ENCODE results near the gene C12orf75. TPM values are rescaled to one million over a fixed set of nuclear protein-coding genes. Genes with fewer than 3 reads are reported as not detected.
"Not testable (repeated sequence)": the region's sequence is repeated elsewhere in the genome, so short reads cannot be mapped to it uniquely, and the experiment has no call there.

The C12orf75 gene
- total RNA-seq, 1 donor from 2014 or later = 131 TPM

- no peaks in the 10 kb centered on the region for H3K9me3 ChIP-seq
- no peak for DNase-seq (ENCODE audit: extremely low spot score in 2 of 2)
- intact Hi-C loops (cut with DNase I) = no loop called here
- no peaks in the 10 kb centered on the region for H3K36me3 ChIP-seq
- H3K27me3 ChIP-seq = no peaks in the 10 kb centered on the region
- H3K4me3 ChIP-seq = no peak overlapping the region
- no peak for TF ChIP-seq CTCF (IDR thresholded peaks at IDR 0.05)
- TF ChIP-seq POLR2A (IDR thresholded peaks at IDR 0.05) = no peak
- H3K27ac ChIP-seq = no peak overlapping the region
- no peaks in the 10 kb centered on the region for H3K4me1 ChIP-seq
Observed at GRCh38 chr12:105294161-105294560, 36.3 kb upstream of the C12orf75 start.

- intact Hi-C loops (cut with DNase I) = no loop called here
- H3K4me3 ChIP-seq = no peak overlapping the region
- no peaks in the 10 kb centered on the region for H3K4me1 ChIP-seq
- H3K27ac ChIP-seq = no peak overlapping the region
- no peaks in the 10 kb centered on the region for H3K27me3 ChIP-seq
- no peaks in the 10 kb centered on the region for H3K9me3 ChIP-seq
- TF ChIP-seq POLR2AphosphoS5 (IDR thresholded peaks at IDR 0.05; ENCODE audit: insufficient read depth in 1 of 2, low read depth in 1 of 2) = no peak
- no peak for TF ChIP-seq POLR2A (IDR thresholded peaks at IDR 0.05)
- TF ChIP-seq CTCF (IDR thresholded peaks at IDR 0.05) = no peak
- no peaks in the 10 kb centered on the region for H3K36me3 ChIP-seq
- DNase-seq (ENCODE audit: extremely low spot score in 2 of 2) = no peak
Observed at GRCh38 chr12:105294886-105295479, 35.5 kb upstream of the C12orf75 start.

- Histone ChIP-seq H3K4me3 (no peak overlapping the region), H3K36me3 (no peaks in the 10 kb centered on the region), H3K27ac (no peak overlapping the region), H3K4me1 (no peaks in the 10 kb centered on the region), H3K27me3 (no peaks in the 10 kb centered on the region), H3K9me3 (no peaks in the 10 kb centered on the region)
- no peak for DNase-seq (ENCODE audit: extremely low spot score in 2 of 2)
- TF ChIP-seq POLR2A (IDR thresholded peaks at IDR 0.05) (no peak), POLR2AphosphoS5 (IDR thresholded peaks at IDR 0.05; ENCODE audit: insufficient read depth in 1 of 2, low read depth in 1 of 2) (no peak), CTCF (IDR thresholded peaks at IDR 0.05) (no peak)
- intact Hi-C loops (cut with DNase I) = no loop called here
Observed at GRCh38 chr12:105296116-105297089, 34.1 kb upstream of the C12orf75 start.

- DNase-seq (ENCODE audit: extremely low spot score in 2 of 2) = no peak
- Histone ChIP-seq H3K4me3 (no peak overlapping the region), H3K9me3 (no peaks in the 10 kb centered on the region), H3K4me1 (no peaks in the 10 kb centered on the region), H3K27ac (no peak overlapping the region), H3K36me3 (no peaks in the 10 kb centered on the region), H3K27me3 (no peaks in the 10 kb centered on the region)
- intact Hi-C loops (cut with DNase I) = no loop called here
- no peak for TF ChIP-seq CTCF (IDR thresholded peaks at IDR 0.05)
- TF ChIP-seq POLR2A (IDR thresholded peaks at IDR 0.05) = no peak
- TF ChIP-seq POLR2AphosphoS5 (IDR thresholded peaks at IDR 0.05; ENCODE audit: insufficient read depth in 1 of 2, low read depth in 1 of 2) = no peak
Observed at GRCh38 chr12:105300883-105301282, 29.6 kb upstream of the C12orf75 start.

GRCh38 chr12:105301696-105302095 lies 28.8 kb upstream of the C12orf75 start:
- Histone ChIP-seq H3K27ac (no peak overlapping the region), H3K36me3 (no peaks in the 10 kb centered on the region), H3K9me3 (no peaks in the 10 kb centered on the region), H3K27me3 (no peaks in the 10 kb centered on the region), H3K4me1 (no peaks in the 10 kb centered on the region), H3K4me3 (no peak overlapping the region)
- intact Hi-C loops (cut with DNase I) = no loop called here
- TF ChIP-seq POLR2A (IDR thresholded peaks at IDR 0.05) (no peak), POLR2AphosphoS5 (IDR thresholded peaks at IDR 0.05; ENCODE audit: insufficient read depth in 1 of 2, low read depth in 1 of 2) (no peak), CTCF (IDR thresholded peaks at IDR 0.05) (no peak)
- no peak for DNase-seq (ENCODE audit: extremely low spot score in 2 of 2)

- H3K9me3 ChIP-seq; H3K4me3 ChIP-seq; H3K27ac ChIP-seq; H3K27me3 ChIP-seq; intact Hi-C loops (cut with DNase I); H3K36me3 ChIP-seq; H3K4me1 ChIP-seq; DNase-seq (ENCODE audit: extremely low spot score in 2 of 2): not testable (repeated sequence)
Observed at GRCh38 chr12:105302986-105303385, 27.5 kb upstream of the C12orf75 start.

DNA sequence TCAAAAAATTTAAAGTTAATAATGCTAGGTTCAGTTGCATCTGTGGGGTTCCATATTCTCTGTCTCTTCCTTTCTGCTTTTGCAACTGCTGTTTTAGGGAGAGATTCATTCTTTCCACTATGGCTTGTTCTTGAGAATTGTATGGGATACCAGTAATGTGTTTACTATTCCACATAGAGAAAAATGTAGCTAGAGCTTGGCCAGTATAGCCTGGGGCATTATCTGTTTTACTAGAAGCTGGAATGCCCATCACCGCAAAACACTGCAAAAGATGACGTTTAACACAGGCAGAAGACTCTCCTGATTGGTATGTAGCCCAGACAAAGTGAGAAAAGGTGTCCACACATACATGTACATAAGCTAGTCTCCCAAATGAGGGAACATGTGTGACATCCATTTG lies 25.9 kb upstream of the C12orf75 start:
- not testable (repeated sequence) for H3K9me3 ChIP-seq; H3K4me3 ChIP-seq; H3K36me3 ChIP-seq; H3K4me1 ChIP-seq; DNase-seq (ENCODE audit: extremely low spot score in 2 of 2); H3K27me3 ChIP-seq; H3K27ac ChIP-seq
- intact Hi-C loops (cut with DNase I) = loop anchor here (5.0 kb wide), 1 partner anchor 1557 kb away; no protein-coding TSS in a partner anchor
